HG02623 (cell line): ENCODE data around the gene RAVER1.
"Not testable (repeated sequence)": the region's sequence is repeated elsewhere in the genome, so short reads cannot be mapped to it uniquely, and the experiment has no call there.

ENCODE experiments used
- ATAC-seq: cut with Tn5 transposase; IDR thresholded peaks from one replicate; pipeline ENCODE4 v1.9.1; 2021; ENCODE audit warnings: moderate library complexity; ENCODE audit not compliant: unreplicated experiment

Gene RAVER1

DNA sequence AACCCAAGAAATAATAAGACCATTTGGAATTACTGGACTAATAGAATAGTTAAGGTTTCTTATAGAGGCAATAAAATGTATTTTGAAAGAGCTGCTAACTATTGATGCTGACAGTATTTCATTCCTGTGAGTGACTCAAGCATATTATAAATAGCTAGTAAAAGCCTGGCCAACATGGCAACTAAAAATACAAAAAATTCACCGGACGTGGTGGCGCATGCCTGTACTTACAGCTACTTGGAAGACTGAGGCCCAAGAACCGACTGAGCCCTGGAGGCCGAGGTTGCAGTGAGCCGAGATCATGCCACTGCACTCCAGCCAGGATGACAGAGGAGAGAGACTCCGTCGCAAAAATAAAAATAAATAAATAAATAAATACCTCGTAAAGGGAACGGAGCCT is 11.5 kb upstream of the RAVER1 start:
- ATAC-seq = no peak

DNA sequence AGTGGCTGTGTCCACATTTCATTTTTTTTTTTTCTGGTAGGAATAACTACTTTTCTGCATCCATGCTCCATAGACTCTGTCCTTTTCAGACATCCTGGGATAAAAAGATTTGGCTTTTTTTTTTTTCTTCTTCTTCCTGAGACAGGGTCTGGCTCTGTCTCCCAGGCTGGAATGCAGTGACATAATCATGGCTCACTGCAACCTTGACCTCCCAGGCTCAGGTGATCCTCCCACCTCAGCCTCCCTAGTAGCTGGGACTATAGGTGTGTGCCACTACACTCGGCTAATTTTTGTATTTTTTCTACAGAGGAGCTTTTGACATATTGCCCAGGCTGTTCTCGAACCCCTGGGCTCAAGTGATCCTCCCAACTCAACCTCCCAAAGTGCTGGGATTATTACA is 10.2 kb upstream of the RAVER1 start:
- ATAC-seq = no peak

DNA sequence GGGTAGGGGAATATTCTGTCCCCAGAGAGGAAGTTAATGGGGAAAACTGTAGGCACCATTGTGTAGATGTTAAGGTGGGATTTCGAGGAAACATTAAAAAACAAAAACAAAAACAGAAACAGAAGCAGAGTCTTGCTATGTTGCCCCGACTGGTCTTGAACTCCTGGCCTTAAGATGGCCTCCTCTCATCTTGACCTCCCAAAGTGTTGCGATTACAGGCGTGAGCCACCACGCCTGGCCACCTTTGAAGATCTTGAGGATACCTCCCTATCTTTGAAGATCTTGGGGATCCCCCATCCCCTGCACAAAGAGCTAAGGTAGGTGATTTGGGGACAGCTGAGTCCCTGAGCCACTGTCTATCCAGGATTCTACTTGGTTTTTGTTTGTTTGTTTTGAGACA is 6.6 kb upstream of the RAVER1 start:
- no peak for ATAC-seq

DNA sequence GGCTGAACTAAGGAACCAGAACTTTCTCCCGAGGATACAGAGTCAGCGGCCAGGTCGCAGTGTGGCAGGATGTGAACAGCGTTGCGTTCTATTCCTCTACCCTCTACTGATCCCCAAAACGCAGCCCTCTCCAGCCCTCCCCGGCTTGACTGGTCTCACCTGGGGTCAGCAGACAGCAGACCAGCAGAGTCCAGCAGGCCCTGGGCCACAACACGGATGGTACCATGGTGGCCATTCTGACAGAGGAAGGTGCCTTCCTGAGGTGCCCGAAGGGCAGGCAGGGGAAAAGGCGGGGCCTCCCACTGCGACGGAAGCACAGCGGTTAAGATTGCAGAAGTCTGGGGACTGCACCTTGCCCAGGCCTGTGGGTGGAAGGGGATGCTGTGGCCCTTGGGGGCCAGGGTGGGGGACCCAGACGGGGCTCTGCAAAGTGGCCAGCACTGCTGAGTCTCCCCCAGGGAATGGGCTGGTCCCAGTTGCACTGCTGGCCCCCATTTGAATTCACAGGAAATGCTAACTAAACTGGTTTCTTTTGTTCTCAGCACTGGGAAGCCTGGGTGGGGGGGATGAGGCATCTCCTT is 6.1 kb upstream of the RAVER1 start, which contains the start of gene ICAM3:
TSS of gene ICAM3 (minus strand) at position 245 of the 581 bp plus-strand sequence. CDS start at position 235, 10 bp downstream.
- ATAC-seq = peak; percentile 52

DNA sequence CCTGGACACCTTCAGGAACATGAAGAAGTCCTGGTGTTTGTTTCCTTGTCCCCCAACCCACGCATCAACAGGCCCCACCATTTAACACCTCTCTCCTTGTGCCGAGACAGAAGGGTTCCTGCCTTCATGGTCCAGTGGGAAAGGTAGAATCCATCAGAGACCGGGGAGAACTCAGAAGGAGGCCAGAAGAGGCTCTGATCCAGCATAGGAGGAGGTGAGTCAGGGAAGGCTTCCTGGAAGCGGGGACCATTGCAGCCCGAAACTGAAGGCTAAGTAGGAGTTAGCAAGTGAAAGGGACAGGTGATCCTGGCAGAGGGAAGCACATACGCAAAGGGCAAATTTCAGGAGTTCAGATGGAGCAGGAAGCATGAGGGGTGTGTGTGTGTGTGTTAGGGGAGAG is 5.6 kb upstream of the RAVER1 start:
- ATAC-seq = no peak

DNA sequence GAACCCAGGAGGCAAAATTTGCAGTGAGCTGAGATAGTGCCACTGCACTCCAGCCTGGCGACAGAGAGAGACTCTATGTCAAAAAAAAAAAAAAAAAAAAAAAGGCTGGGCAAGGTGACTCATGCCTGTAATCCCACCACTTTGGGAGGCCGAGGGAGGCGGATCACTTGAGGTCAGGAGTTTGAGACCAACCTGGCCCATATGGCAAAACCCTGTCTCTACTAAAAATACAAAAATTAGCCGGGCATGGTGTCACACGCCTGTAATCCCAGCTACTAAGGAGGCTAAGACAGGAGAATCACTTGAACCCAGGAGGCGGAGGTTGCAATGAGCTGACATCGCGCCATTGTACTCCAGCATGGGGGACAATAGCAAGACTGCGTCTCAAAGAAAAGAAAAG is 3.4 kb upstream of the RAVER1 start:
- not testable (repeated sequence) for ATAC-seq

DNA sequence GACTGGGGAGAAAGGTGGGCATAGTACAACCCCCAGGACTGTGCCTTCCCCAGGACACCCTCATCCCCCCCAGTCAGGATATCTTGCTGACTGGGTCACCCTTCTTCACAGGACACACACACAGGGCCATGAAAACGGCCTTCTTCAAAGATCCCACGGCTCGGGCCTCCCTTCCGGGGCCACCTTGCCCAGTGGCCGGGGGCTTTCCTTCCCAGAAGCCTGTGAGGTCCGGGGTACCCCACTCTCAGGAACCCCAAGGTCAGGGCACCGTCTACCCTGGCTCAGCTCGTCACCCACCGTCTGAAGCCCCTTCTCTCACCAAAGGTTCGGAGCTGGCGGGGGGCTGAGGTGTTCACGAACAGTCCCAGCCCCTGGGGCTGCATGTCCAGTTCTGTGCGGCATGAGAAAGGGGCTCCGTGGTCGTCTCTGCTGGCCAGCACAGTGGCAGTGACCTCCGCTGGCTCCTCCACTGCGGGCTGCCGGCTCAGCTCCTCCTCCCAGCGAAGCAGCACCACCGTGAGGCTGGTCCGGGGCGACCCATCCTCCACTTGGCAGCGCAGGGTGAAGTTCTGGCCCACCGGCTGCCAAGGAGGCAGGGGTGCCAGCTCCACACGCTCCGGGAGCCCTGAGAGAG is 2.1 kb upstream of the RAVER1 start:
- ATAC-seq = no peak

DNA sequence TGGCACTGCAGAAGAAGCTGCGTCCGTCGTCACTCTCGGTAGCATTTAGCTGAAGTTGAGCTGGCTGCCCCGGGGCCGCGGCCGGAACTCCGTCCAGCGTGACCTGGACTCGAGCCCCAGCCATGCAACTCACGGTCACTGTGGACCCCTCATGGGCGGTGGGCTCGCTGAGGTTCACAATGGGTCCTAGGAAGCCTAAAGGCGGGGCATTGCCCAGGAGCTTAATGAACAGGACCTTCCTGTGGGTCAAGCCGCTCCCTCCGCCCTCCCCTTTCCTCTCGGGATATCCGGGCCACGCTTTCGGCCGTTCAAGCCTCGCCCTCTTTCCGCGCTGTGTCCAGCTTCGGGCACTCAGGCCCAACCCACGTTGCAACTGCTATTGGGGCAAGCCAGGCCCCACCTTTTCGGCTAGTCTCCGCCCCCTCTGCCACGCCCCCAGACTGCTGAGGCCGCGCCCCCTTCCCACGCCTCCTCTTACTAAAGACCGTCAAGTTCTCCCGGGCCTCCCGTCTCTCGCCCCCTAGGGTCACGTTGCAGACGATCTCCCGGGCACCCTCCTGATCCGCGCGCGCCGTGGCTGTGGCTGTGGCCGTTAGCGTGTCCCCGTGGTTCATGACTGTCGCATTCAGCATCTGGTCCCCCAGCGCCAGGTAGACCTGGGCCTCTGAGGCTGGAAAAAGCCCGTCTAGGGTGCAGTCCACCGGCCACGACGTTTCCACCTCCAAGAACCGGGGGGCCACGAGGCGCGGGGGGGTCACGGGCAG is 1.4 kb upstream of the RAVER1 start:
- no peak for ATAC-seq

DNA sequence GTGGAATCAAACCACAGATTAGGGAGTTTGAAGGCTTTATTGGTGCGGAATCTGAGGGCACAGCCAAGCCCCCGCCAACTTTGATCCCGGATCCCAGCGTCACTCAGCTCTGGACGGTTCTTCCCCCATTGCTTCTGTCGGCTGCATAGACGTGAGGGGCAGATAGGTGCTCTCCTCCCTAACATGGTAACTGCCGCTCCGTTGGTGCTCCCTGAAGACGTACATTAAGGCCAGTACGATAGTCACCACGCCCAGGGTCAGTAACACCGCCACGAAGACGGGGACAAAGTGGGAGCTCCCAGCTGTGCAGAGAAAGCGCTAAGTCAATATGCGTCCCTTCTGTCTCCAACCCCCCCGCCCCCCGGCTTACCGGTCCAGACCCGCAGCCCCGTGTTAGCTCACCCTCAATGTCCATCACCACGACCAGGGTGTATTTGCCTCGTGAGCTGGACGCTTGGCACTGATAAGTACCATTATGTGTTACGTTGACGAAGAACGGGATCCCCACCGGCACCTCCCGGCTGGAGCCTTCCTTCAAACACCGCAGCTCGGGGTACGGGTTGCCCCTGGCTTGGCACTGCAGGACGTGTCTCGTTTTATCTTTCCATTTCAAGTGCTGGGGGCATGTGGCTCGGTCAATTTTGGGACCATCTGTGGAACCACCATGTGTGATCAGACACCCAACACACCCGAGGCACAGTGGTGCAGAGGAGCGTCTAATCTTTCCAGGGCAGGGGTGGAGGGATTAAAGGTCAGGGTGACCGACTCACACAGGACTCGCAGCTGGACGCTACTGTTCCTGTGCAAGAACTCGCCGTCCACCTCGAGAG is 644 bp upstream of the RAVER1 start:
- no peak for ATAC-seq

DNA sequence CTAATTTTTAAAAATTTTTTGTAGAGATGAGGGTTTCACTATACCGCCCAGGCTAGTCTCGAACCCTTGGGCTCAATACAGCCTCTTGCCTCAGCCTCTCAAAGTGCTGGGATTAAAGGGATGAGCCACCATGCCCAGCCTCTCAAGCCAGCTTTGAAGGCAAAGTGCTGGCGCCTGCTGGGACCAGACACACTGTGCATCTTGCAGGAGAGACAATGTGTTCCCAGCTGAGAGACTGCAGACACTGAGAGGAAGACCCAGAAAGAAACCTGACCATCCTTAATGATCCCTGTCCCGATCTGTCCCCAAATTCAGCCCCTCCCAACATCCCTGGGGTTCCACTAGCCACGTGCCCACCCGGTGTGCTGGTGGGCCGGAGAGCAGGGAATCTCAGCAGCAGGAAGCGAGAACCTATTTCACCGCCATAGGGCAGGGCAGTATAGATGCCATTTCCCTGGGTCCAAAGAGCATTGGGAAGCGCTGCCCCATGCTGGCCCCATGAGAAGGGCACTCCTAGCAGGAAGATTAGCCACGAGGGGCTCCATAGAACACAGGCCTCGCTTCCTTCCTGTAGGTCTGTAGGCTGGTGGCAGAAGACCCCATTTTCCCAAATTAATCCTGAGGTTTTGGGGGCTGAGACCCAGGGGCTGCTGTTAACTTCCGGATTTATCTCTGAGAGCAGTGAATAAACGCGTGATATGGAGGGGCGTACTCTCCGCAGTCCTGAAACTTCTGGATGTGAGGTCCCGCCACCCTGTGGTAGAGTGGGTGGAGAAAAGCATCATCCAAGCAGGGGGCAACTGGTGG is 968 bp downstream of the RAVER1 start:
- ATAC-seq = no peak

DNA sequence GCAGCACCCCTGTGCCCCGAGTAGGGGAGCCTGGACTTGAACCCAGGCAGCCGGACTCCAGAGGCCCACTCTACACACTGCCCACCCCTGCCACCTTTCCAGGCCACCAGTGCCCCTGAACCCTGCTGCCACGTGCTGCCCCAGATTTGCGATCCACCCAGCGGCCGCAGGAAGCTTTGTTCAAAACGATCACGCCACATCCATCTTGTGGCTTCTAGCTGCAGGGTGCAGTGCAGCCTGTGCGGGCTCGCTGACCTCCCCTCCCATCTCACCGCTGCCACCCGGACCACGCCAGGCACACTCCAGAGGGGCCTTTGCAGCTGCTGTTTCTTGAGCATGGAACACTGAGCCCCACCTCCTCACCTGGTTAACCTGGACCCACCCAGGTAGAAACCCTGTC is 3.8 kb downstream of the RAVER1 start:
- no peak for ATAC-seq

DNA sequence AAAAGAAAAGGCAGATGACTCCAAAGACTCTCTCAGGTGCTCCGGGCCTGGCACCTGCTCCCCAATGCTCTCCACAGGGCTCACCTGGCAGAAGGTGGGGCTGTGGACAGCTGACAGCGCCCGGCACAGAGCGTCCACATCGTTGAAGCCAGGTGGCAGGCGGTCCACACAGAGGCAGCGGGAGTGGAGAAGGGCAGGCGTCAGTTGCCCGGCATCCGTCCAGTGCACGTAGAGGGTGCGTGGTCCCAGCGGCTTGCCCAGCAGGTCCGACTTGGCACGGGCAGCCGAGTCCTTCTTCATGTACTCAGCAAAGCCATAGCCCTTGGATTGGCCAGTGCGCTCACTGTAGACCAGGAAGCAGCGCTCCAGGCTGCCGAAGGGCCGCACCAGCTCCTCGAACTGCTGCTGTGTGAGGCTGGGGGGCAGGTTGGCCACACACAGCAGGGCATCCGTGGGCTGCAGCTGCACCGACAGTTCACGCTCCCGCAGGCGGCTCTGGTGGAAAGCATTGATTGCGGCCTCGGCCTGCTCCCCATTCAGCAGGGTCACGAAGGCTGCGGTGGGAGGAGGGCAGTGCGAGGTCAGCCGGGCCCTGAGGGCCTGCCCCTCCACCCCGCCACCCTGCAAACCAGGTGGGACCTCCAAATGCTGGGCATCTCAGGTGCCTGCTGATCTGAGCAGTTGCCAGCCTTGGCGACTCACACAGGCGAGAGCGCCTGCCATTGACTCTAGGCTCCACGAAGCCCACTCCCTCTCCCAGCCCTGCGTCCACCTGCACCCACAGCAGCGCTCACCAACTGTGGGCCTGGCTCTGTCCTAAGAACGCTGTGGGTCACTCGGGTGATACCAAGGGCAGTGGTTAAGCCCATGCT is 4.5 kb downstream of the RAVER1 start:
- ATAC-seq = no peak

DNA sequence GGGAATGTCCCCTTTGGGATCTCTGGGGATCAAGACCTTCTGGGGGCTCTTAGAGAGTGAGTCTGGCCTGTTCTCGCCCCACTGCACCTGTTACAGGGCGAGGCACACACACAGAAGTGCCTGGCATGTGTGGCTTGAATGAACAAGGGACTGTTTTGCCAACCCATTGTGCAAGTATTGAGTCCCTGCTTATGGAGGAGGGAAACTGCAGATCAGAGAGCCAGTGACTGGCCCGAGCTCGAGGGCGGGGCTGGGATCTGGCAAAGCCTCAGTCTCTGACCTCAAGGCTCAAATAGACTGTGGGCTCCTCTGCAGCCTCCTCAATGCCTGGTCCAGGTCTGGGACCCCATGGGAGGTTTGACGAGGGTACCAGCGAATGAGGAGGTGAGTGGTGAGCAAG is 5.5 kb downstream of the RAVER1 start:
- ATAC-seq = no peak

DNA sequence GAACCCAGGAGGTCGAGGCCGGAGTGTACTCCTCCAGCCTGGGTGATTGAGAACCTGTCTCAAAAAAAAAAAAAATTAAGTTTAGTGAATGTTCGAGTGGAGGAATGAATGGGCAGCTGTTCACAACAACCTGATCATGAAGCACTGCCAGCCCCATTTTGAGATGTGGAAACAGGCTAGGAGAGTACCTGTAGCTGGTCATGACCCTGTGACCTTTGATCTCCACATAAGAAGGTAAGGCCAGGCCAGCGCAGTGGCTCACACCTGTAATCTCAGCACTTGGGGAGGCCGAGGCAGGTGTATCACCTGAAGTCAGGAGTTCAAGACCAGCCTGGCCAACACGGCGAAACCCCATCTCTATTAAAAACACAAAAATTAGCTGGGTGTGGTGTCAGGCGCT is 7.6 kb downstream of the RAVER1 start:
- ATAC-seq = no peak

DNA sequence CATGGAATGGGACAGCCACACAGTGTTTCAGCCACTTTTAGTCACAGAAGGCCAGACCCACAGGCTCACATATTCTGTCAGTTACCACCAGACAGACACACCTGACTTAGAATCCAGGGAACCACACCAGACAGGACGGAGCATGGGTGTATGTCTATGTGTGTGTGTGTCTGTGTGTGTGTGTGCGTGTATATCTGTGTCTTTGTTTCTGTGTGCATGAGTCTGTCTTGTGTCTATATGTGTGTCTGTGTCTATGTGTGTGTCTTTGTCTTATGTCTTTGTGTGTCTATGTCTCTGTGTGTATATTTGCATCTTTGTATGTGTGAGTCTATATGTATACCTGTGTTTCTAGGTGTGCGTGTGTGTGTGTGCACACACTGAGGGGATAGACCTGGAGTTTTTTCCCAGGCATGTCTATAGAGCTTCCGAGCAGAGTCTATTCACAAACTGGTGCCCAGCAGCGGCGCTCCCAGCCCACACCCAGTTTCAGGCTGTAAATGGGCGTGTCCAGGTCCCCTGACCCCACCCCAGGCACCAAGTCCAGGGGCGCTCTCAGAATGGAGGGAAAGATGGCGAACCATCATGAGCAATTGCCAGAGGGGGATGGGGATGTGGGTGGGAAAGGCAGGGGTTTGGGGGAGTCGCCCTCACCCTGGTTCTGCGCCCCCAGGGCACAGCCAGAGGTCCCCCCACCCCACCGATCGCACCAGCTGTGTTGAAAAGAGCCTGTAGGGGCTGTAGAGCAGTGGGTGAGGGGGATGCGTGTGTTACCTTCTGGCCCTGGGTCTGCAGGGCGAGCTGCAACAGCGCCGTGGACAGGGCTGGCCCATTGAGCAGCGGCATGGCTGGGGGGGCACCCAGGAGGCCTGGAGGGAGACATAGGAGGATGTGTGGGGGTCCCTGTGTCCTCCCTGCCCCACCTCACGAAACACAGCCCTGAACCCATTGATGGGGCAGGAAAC is 11.2 kb downstream of the RAVER1 start:
- ATAC-seq = no peak

DNA sequence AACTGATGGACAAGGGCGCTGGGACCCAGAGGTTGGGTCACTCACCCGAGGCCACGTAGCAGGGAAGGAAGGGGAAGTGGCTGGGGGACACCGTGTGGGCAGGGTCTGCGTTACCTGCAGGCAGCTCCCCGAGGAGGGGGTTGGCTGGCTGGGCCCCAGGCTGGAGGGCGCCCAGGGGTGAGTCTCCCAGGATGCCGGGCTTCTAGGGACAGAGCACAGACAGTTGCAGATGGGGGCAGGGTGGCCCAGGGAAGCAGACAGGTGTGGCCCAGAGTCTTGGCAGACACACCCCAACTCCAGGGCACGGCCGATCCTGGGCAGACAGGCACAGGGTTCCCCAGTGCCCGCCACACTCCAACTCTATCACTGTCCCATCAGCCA is 11.9 kb downstream of the RAVER1 start:
- no peak for ATAC-seq

DNA sequence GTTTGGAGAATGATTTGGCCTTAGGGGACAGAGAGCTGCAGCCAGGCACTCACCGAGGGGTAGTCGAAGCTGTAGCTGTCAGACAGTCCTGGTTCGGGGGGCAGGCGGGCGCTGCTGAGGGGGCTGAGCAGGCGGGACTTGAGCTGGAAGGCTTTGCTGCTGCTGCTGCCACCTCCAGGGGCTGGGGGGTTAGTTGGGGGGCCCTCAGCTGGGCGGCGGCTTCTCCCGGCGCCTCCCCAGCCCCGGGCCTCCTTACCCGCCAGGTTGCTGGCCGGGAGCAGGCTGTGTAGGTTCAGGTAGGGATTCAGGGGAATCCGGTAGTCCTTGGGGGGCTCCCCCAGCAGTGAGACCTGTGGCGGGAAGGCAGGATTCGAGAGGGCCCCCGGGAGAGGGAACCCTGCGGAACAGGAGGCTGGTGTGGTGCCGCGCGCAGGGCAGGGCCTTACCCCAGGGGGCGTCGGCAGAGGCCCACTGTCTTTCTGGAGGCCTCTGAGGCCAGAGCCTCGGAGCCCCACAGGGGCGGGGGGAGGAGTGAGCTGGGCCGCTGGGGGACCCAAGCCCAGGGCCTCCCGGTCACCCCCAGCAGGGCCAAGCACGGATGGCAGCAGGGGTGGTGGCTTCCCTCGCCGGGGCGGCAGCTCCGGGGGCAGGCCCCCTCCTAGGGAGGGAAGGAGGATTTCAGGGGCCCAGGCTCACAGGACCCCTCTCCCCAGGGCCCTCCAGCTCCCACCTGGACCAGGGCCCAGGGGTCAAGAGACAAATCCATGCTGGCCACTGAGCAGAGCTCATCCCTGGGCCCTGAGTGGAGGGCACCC is 12.5 kb downstream of the RAVER1 start:
- ATAC-seq = no peak
